Esophagus muscularis mucosa (tissue), 4 donors: ENCODE measurements around the gene LAPTM5. TPM values are rescaled to one million over a fixed set of nuclear protein-coding genes. Genes with fewer than 3 reads are reported as not detected.

Experiments
- DNase-seq: peaks from one replicate; pipeline ENCODE4 v3.0.0-alpha.2; 2017; ENCODE audit errors: extremely low spot score
- H3K27ac ChIP-seq, 4 donors: fragments of 200-600 bp; sonication (generic); replicated peaks in 1 of 4; 1 replicate in 3 of 4; 2 replicates in 1 of 4; pipeline ENCODE4 v1.5.1; 2016 to 2019; ENCODE audit warnings: mild to moderate bottlenecking in 1 of 4
- H3K27me3 ChIP-seq, 4 donors: fragments of 200-600 bp; sonication (generic); one replicate each; pipeline versions ENCODE4 v1.5.1 to v1.6.0; 2016 to 2019
- H3K36me3 ChIP-seq, 4 donors: fragments of 200-600 bp; sonication (generic); one replicate each; pipeline ENCODE4 v1.5.1; 2016 to 2019
- H3K4me1 ChIP-seq, 4 donors: fragments of 200-600 bp; sonication (generic); one replicate each; pipeline ENCODE4 v1.5.1; 2016 to 2019
- H3K4me3 ChIP-seq, 4 donors: fragments of 200-600 bp; sonication (generic); 1 replicate in 2 of 4; 2 replicates in 2 of 4; pipeline ENCODE4 v1.5.1; 2016 to 2019; ENCODE audit warnings: mild to moderate bottlenecking in 4 of 4, moderate library complexity in 1 of 4
- H3K9me3 ChIP-seq, 4 donors: fragments of 200-600 bp; sonication (generic); 1 replicate in 3 of 4; 2 replicates in 1 of 4; pipeline ENCODE4 v1.5.1; 2016 to 2019
- EP300 ChIP-seq: sonication (generic); formaldehyde crosslinking; IDR thresholded peaks from one replicate; pipeline ENCODE4 v1.6.1; 2017; ENCODE audit warnings: antibody characterized with exemption
- POLR2A ChIP-seq: fragments of 450-650 bp; IDR thresholded peaks from one replicate; pipeline ENCODE4 v1.6.1; 2017; ENCODE audit warnings: antibody characterized with exemption, moderate library complexity, mild to moderate bottlenecking, low read depth
- WGBS: methylation state at CpG from one replicate; pipeline ENCODE4 v1.1.5; 2018; 5-methylcytosine and 5-hydroxymethylcytosine counted together
- intact Hi-C: fragments of 100-400 bp; cut with DNase I; formaldehyde crosslinking; loops from one replicate; pipeline ENCODE4 v1.15.1; 2023
- small RNA-seq, 3 donors: library from RNA; depleted of rRNA; stranded (forward); fragments of <200 nt; gene quantifications; one replicate each; pipeline ENCODE3, GENCODE V24; 2016
- total RNA-seq, 4 donors: library from RNA; depleted of rRNA; stranded (reverse); fragments of >200 nt; gene quantifications; one replicate each; pipeline versions ENCODE4 v1.1.0 to v1.2.1, GENCODE V29; 2016

LAPTM5 gene
- total RNA-seq, 4 donors from 2014 or later, result 32.4 to 83.7 (median 36.3) TPM

GRCh38 chr1:30683699-30684098 lies 73.9 kb downstream of the LAPTM5 start:
- no peaks in the 10 kb centered on the region for H3K9me3 ChIP-seq
- peaks cover 0 to 37% (median 15%) of the 10 kb centered on the region in 4 donors for H3K27me3 ChIP-seq
- TF ChIP-seq POLR2A (no peak), EP300 (no peak)
- 87% methylated on average over 4 of the region's 5 CpGs for WGBS
- H3K4me1 ChIP-seq, result peaks cover 0 to 30% (median 27%) of the 10 kb centered on the region in 4 donors
- no peak overlapping the region for H3K27ac ChIP-seq
- DNase-seq, result no peak
- H3K36me3 ChIP-seq, result no peaks in the 10 kb centered on the region
- no peak overlapping the region for H3K4me3 ChIP-seq
- intact Hi-C loops, result no loop called here

Small RNA genes within 50 kb of the gene (small RNA-seq; reads per million reads assigned to genes)
- gene MIR4420, result 0 reads per million in 3 donors

Other genes with a start within 250 kb of the LAPTM5 start
- gene MATN1, start 34.2 kb downstream of the LAPTM5 start, total RNA-seq, result not detected
- gene SDC3, start 151.0 kb upstream of the LAPTM5 start, total RNA-seq, result 100 to 1,000 TPM in 1 of 4 donors, 10 to 100 TPM in 3; 44.1 to 101 (median 56.5) TPM